GM12878 (cell line): ENCODE measurements around the gene HDHD3. TPM values are rescaled to one million over a fixed set of nuclear protein-coding genes. Genes with fewer than 3 reads are reported as not detected.

Experiments
- ATAC-seq: fragments of 200-7000 bp; cut with Tn5 transposase; 3 replicates; pipeline ENCODE4 v1.9.1; 2020; ENCODE audit warnings: mild to moderate bottlenecking, moderate library complexity
- BruUV-seq: library from RNA; stranded (reverse); fragments of 400-500 nt; replicated peaks from 2 replicates; lab custom pipeline; 2021; lab: Mats Ljungman, UMichigan
- CTCF ChIA-PET: fragments of 300-600 bp; sonication (Branson Sonifier 250); formaldehyde crosslinking; extraction: SDS; loops from one replicate; lab custom pipeline; 2021; ENCODE audit warnings: inconsistent platforms; lab: Yijun Ruan, JAX
- POLR2A ChIA-PET: fragments of 350-600 bp; formaldehyde crosslinking; extraction: SDS; loops from one replicate; lab custom pipeline; 2021; ENCODE audit warnings: inconsistent platforms; lab: Charles Lee
- RAD21 ChIA-PET: fragments of 300-600 bp; sonication (Branson Sonifier 250); formaldehyde crosslinking; loops from one replicate; lab custom pipeline; 2023; ENCODE audit warnings: antibody characterized with exemption; ENCODE audit not compliant: unreplicated experiment; lab: Charles Lee
- SMC1A ChIA-PET: fragments of 300-600 bp; sonication (Branson Sonifier 250); formaldehyde crosslinking; loops from one replicate; lab custom pipeline; 2023; ENCODE audit not compliant: unreplicated experiment, uncharacterized antibody; lab: Charles Lee
- DNase-seq: peaks from one replicate; pipeline ENCODE4 v3.0.0-alpha.2; 2011; ENCODE audit warnings: low read depth, low spot score
- FAIRE-seq: peaks from 3 replicates; lab custom pipeline; 2011; peaks lifted over from hg19 to GRCh38; lab: Jason Lieb, UNC
- H2AFZ ChIP-seq: 2 replicates; pipeline ENCODE4 v1.6.0; 2011; ENCODE audit warnings: low read depth, low read length, control low read depth; ENCODE audit not compliant: control insufficient read depth
- H3K27ac ChIP-seq: 2 replicates; pipeline ENCODE4 v1.5.1; 2011; ENCODE audit warnings: control low read depth; ENCODE audit not compliant: control insufficient read depth, insufficient read depth
- H3K27me3 ChIP-seq, 2 experiments: replicated peaks in 1 of 2; 2 replicates each; pipeline versions ENCODE4 v1.6.0 to v1.6.1; 2011; ENCODE audit warnings: low read length in 1 of 2; ENCODE audit not compliant: control insufficient read depth in 2 of 2, insufficient read depth in 2 of 2
- H3K36me3 ChIP-seq, 2 experiments: 2 replicates each; pipeline ENCODE4 v1.5.1; 2011; ENCODE audit warnings: low read length in 1 of 2; ENCODE audit not compliant: control insufficient read depth in 2 of 2, insufficient read depth in 2 of 2
- H3K4me1 ChIP-seq: 2 replicates; pipeline ENCODE4 v1.6.1; 2011; ENCODE audit warnings: mild to moderate bottlenecking, low read length, moderate library complexity, mixed read lengths; ENCODE audit not compliant: control insufficient read depth, insufficient read depth
- H3K4me2 ChIP-seq: 2 replicates; pipeline ENCODE4 v1.6.0; 2011; ENCODE audit warnings: control low read depth; ENCODE audit not compliant: control insufficient read depth, insufficient read depth
- H3K4me3 ChIP-seq: fragments of 200-600 bp; sonication (generic); 2 replicates; pipeline ENCODE4 v1.5.1; 2016
- H3K79me2 ChIP-seq: 2 replicates; pipeline ENCODE4 v1.6.0; 2011; ENCODE audit warnings: low read length; ENCODE audit not compliant: control insufficient read depth, insufficient read depth
- H3K9ac ChIP-seq: 2 replicates; pipeline ENCODE4 v1.8.0; 2011; ENCODE audit warnings: low read length, control low read depth, mixed read lengths; ENCODE audit not compliant: control insufficient read depth, insufficient read depth
- H3K9me3 ChIP-seq: replicated peaks from 3 replicates; pipeline ENCODE4 v1.5.1; 2011; ENCODE audit warnings: mild to moderate bottlenecking, low read length; ENCODE audit not compliant: control insufficient read depth, insufficient read depth
- H4K20me1 ChIP-seq: 2 replicates; pipeline ENCODE4 v1.6.0; 2011; ENCODE audit not compliant: control insufficient read depth, insufficient read depth
- NR2F1 ChIP-seq: fragments of 450-650 bp; conservative IDR thresholded peaks from 2 replicates; pipeline ENCODE4 v1.6.1; 2017; ENCODE audit warnings: mild to moderate bottlenecking
- RCOR1 ChIP-seq: conservative IDR thresholded peaks from 2 replicates; pipeline ENCODE4 v1.6.1; 2012; ENCODE audit warnings: low read depth, low read length, improper control_type of control experiment
- WGBS: methylation state at CpG from one replicate; pipeline ENCODE4 v1.1.6; 2016; ENCODE audit warnings: low lambda C conversion rate; ENCODE audit not compliant: insufficient replicate concordance, insufficient coverage; ENCODE audit errors: missing lambda C conversion rate; 5-methylcytosine and 5-hydroxymethylcytosine counted together
- in situ Hi-C: fragments of 300-500 bp; cut with MboI; formaldehyde crosslinking; loops from 9 replicates; pipeline ENCODE4 v1.14.3; 2018; ENCODE audit warnings: mixed read lengths
- intact Hi-C: fragments of 100-400 bp; cut with micrococcal nuclease; formaldehyde crosslinking; loops from one replicate; pipeline ENCODE4 v1.14.2; 2022; ENCODE audit not compliant: unreplicated experiment
- polyA plus RNA-seq, 11 experiments: library from polyadenylated mRNA; depleted of rRNA in 4 of 11; unstranded in 6 of 11; stranded (reverse) in 5 of 11; fragments of >200 nt; fragmentation: Nextera tagmentation in 4 of 11; fragmentation: Illumina TruSeq in 1 of 11; extraction: Ambion mirVana in 4 of 11; extraction: Trizol in 1 of 11; gene quantifications; 1 replicate in 1 of 11; 2 replicates in 10 of 11; pipeline versions ENCODE4 v1.2.1 to v1.2.3, GENCODE V29; 2011 to 2016; ENCODE audit warnings: inconsistent platforms in 2 of 11, missing spikeins in 2 of 11, low read depth in 1 of 11
- total RNA-seq, 4 experiments: library from RNA; depleted of rRNA in 3 of 4; stranded (reverse); fragments of >200 nt in 3 of 4; fragmentation: Illumina TruSeq in 1 of 4; extraction: Trizol in 1 of 4; gene quantifications; 2 replicates each; pipeline versions ENCODE4 v1.2.1 to v1.2.3, GENCODE V29; 2013 to 2021
- TF ChIP-seq, protein P1 (sequence below): IDR thresholded peaks from 2 replicates; pipeline ENCODE4 v1.6.1; 2012; ENCODE audit warnings: mild to moderate bottlenecking, low read depth, low read length

The HDHD3 gene
- total and polyA plus RNA-seq, 10 of the 15 experiments (the other 5 are each of a cell fraction or from before 2014, with no cell fraction given): 1.3 to 29.4 (median 17.9) TPM

DNA sequence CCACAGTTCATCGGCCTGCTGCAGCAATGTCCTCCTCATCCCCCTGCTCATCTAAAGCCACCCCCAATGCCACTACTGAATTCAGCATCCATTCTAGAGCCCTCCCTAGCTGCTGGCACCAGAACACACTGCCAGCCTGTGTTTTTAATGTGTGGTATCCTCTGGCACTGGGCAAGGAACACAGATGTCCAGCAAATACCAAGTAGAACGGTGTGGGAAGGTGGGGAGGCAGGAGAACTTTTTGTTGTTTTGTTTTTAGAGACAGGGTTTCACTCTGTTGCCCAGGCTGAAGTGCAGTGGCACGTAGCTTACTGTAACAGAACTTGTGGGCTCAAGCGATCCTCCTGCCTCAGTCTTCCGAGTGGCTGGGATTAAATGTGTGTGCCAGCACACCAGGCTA lies 4.7 kb downstream of the HDHD3 start:
- ChIA-PET POLR2A (no interaction called here), RAD21 (interaction anchor here (1.4 kb wide), 1 partner anchor 283 kb away, joined by 3 read pairs; no protein-coding TSS in a partner anchor), CTCF (no interaction called here), SMC1A (interaction anchor here (1.2 kb wide), 1 partner anchor 219 kb away, joined by 5 read pairs; no protein-coding TSS in a partner anchor)
- BruUV-seq: no TSS peak
- peaks cover 18% of the 10 kb centered on the region for H3K4me1 ChIP-seq
- WGBS: 78% methylated on average over 5 of the region's 5 CpGs
- no peak overlapping the region for H3K4me2 ChIP-seq
- H3K4me3 ChIP-seq: no peak overlapping the region
- peaks cover 5 to 7% of the 10 kb centered on the region in 2 experiments for H3K36me3 ChIP-seq
- no peak overlapping the region for H2AFZ ChIP-seq
- FAIRE-seq (no peak), DNase-seq (no peak), ATAC-seq (no peak)
- H3K27me3 ChIP-seq: no peaks in the 10 kb centered on the region
- in situ Hi-C loops (no loop called here), intact Hi-C loops (no loop called here)
- no peaks in the 10 kb centered on the region for H3K9me3 ChIP-seq
- no peaks in the 10 kb centered on the region for H4K20me1 ChIP-seq
- TF ChIP-seq NR2F1 (no peak), RCOR1 (no peak)
- TF ChIP-seq, protein P1, sequence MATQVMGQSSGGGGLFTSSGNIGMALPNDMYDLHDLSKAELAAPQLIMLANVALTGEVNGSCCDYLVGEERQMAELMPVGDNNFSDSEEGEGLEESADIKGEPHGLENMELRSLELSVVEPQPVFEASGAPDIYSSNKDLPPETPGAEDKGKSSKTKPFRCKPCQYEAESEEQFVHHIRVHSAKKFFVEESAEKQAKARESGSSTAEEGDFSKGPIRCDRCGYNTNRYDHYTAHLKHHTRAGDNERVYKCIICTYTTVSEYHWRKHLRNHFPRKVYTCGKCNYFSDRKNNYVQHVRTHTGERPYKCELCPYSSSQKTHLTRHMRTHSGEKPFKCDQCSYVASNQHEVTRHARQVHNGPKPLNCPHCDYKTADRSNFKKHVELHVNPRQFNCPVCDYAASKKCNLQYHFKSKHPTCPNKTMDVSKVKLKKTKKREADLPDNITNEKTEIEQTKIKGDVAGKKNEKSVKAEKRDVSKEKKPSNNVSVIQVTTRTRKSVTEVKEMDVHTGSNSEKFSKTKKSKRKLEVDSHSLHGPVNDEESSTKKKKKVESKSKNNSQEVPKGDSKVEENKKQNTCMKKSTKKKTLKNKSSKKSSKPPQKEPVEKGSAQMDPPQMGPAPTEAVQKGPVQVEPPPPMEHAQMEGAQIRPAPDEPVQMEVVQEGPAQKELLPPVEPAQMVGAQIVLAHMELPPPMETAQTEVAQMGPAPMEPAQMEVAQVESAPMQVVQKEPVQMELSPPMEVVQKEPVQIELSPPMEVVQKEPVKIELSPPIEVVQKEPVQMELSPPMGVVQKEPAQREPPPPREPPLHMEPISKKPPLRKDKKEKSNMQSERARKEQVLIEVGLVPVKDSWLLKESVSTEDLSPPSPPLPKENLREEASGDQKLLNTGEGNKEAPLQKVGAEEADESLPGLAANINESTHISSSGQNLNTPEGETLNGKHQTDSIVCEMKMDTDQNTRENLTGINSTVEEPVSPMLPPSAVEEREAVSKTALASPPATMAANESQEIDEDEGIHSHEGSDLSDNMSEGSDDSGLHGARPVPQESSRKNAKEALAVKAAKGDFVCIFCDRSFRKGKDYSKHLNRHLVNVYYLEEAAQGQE: no peak
- TF ChIP-seq, all 136 proteins: peak for 0
- Histone ChIP-seq H3K9ac (no peak overlapping the region), H3K27ac (no peak overlapping the region), H3K79me2 (peaks cover 5% of the 10 kb centered on the region)
